Measurements from ENCODE around the gene VANGL2.
"Not testable (repeated sequence)": the region's sequence is repeated elsewhere in the genome, so short reads cannot be mapped to it uniquely, and the experiment has no call there.

DNA sequence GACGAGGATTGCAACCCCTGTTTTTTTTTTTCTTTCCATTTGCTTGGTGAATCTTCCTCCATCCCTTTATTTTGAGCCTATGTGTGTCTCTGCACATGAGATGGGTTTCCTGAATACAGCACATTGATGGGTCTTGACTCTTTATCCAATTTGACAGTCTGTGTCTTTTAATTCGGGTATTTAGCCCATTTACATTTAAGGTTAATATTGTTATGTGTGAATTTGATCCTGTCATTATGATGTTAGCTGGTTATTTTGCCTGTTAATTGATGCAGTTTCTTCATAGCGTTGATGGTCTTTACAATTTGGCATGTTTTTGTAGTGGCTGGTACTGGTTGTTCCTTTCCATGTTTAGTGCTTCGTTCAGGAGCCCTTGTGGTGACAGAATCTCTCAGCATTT lies 12.0 kb upstream of the VANGL2 start:
- not testable (repeated sequence) for TF ChIP-seq RAD21 (conservative IDR thresholded peaks at IDR 0.05); POLR2AphosphoS5 (IDR thresholded peaks at IDR 0.05); EP300 (conservative IDR thresholded peaks at IDR 0.05; ENCODE audit: poor library complexity, severe bottlenecking); TAF1 (IDR thresholded peaks at IDR 0.05; ENCODE audit: low read depth); EZH2 (IDR thresholded peaks at IDR 0.05; ENCODE audit: borderline replicate concordance, insufficient read depth, low read length, poor library complexity, severe bottlenecking); SMC3 (conservative IDR thresholded peaks at IDR 0.05; ENCODE audit: poor library complexity); MXI1 (conservative IDR thresholded peaks at IDR 0.05; ENCODE audit: poor library complexity, severe bottlenecking)
- TF ChIP-seq, protein P1, sequence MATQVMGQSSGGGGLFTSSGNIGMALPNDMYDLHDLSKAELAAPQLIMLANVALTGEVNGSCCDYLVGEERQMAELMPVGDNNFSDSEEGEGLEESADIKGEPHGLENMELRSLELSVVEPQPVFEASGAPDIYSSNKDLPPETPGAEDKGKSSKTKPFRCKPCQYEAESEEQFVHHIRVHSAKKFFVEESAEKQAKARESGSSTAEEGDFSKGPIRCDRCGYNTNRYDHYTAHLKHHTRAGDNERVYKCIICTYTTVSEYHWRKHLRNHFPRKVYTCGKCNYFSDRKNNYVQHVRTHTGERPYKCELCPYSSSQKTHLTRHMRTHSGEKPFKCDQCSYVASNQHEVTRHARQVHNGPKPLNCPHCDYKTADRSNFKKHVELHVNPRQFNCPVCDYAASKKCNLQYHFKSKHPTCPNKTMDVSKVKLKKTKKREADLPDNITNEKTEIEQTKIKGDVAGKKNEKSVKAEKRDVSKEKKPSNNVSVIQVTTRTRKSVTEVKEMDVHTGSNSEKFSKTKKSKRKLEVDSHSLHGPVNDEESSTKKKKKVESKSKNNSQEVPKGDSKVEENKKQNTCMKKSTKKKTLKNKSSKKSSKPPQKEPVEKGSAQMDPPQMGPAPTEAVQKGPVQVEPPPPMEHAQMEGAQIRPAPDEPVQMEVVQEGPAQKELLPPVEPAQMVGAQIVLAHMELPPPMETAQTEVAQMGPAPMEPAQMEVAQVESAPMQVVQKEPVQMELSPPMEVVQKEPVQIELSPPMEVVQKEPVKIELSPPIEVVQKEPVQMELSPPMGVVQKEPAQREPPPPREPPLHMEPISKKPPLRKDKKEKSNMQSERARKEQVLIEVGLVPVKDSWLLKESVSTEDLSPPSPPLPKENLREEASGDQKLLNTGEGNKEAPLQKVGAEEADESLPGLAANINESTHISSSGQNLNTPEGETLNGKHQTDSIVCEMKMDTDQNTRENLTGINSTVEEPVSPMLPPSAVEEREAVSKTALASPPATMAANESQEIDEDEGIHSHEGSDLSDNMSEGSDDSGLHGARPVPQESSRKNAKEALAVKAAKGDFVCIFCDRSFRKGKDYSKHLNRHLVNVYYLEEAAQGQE (IDR thresholded peaks at IDR 0.05; ENCODE audit: borderline replicate concordance), result not testable (repeated sequence)
- TF ChIP-seq, protein P2, sequence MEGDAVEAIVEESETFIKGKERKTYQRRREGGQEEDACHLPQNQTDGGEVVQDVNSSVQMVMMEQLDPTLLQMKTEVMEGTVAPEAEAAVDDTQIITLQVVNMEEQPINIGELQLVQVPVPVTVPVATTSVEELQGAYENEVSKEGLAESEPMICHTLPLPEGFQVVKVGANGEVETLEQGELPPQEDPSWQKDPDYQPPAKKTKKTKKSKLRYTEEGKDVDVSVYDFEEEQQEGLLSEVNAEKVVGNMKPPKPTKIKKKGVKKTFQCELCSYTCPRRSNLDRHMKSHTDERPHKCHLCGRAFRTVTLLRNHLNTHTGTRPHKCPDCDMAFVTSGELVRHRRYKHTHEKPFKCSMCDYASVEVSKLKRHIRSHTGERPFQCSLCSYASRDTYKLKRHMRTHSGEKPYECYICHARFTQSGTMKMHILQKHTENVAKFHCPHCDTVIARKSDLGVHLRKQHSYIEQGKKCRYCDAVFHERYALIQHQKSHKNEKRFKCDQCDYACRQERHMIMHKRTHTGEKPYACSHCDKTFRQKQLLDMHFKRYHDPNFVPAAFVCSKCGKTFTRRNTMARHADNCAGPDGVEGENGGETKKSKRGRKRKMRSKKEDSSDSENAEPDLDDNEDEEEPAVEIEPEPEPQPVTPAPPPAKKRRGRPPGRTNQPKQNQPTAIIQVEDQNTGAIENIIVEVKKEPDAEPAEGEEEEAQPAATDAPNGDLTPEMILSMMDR (IDR thresholded peaks at IDR 0.05; ENCODE audit: poor library complexity, severe bottlenecking), result not testable (repeated sequence)

Measured in neural cell (in vitro differentiated cells).